Measurements from ENCODE around the gene ESD.
"Not testable (repeated sequence)": the region's sequence is repeated elsewhere in the genome, so short reads cannot be mapped to it uniquely, and the experiment has no call there.

Gene ESD

DNA sequence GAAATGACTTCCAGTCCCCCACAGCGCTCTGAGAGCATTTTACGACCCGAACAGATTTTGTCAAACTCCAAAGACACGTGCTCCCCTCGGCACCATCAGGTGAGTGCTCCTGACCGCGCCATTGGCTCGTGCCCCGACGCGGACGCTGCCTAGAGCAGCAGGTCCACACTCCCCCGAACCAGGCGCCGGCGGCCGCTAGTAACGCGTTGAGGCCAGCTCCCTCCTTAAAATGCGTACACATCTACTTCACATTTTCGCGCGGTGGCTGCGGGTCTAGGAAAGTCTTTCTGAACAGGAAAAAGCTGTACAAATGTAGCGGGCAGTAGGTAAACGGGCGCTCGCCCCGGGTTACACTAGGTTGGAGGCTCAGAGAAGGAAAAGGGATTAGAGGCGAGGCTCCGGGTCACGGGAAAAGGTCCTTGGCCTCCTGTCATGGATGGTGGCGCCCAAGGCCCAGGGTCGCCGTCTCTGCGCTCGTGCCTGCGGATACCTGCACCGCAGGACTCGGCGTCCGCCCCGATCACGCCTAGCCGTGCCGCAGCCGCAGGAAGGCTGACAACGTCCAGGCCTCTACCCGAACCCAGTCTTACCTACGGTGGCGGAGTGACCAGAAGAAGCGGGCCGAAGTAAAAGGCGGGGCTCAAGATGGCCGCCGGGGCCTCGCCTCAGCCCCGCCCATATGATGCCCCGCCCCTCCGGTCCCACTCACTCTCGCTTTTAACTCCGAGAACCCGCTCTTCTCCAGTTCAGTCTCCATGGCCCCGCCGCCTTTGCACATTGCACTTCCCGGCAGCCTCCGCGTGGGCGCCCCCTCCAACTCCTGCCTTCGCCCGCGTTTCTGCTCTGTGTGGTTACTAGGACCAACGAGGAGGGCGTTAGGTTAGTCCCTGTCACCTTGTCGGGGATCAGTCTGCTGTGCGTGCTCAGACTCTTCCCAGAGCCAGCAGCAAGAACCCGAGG, at the start of gene ESD:
Gene ESD, minus strand, starts transcription at position 647 of the 960 bp plus-strand sequence. CDS start 5,748 bp downstream, outside the sequence.
- peak; percentile 82 for DNase-seq (ENCODE audit: low spot score)

DNA sequence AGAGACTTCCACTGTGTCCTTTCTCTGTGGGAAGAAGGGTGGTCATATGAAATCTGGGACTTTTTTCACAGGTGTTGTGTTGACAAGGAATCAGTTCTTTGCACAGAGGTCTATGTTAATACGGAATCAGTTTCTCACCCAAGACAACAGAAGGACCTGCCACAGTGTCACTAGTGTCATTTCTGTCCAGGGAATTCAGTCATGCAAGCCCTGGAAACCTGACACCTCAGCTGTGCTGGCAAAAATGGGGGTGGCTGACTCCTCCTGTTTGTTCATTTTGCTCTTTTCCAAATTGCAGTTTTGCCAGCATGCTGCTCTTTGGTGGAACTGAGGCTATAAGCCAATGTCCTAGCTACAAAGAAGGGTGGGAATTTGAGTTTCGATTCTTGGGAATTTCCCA, 49.8 kb upstream of the ESD start:
- DNase-seq (ENCODE audit: low spot score): no peak

- DNase-seq (ENCODE audit: low spot score): no peak
Observed at GRCh38 chr13:46845146-46845545, 48.2 kb upstream of the ESD start.

DNA sequence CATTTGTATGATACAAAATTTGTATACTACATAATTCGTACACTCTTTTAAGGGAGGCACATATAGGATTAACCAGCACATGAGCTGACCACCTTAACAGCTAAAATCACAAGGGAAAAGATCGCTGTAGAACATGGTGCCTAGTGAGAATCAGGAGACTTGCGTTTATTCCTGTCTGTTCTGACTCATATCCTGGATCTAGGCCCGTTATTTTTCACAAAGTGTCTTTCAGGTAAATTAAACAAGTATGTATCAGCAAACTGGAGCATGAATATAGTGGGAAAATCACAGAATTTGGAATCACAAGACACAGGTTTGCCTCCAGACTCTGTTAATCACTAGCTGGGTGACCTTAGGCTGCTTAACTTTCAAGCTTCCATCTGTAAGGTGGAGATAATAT, 47.5 kb upstream of the ESD start:
- DNase-seq (ENCODE audit: low spot score): no peak

DNA sequence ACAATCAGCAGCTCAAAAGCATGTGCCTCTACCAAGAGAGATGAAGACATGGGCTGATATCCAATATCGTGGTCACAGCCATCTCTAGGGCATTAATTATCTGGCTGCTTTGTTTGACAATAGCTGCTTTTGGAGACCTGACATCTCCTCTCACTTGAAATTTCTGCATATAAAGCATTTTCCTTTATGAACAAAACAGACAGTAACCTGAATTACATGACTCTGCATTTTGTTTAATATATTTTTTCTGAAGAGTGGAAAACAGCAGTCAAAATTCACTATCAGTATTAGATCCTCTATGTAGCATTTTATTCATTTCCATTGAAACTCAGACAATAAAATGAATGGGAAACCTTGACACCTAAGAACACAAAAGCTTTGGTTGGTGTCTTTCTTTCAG, 42.4 kb upstream of the ESD start:
- DNase-seq (ENCODE audit: low spot score): no peak

DNA sequence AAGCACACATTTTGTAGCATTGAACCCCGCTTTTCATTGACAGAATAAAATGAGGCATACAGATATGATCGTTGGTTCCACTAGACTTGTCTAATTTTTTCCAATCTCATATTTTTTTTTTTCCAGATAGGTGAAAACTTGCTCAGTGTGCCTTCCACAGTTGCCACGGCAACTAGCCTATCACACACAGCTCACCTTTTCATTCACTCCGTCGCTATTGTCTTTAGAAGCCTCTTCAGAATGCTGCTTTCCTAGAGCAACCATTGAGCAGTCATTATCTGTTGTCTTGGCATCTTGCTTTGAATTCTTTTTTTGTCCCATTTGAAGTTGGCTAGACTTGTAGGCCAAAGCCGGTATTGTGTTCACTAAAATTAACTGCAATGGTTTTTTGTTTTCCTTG, 37.7 kb upstream of the ESD start:
- DNase-seq (ENCODE audit: low spot score): no peak

- DNase-seq (ENCODE audit: low spot score): peak; percentile 38
Observed at GRCh38 chr13:46831588-46832194, 34.7 kb upstream of the ESD start.

- DNase-seq (ENCODE audit: low spot score): no peak
Observed at GRCh38 chr13:46830405-46831005, 33.5 kb upstream of the ESD start.

DNA sequence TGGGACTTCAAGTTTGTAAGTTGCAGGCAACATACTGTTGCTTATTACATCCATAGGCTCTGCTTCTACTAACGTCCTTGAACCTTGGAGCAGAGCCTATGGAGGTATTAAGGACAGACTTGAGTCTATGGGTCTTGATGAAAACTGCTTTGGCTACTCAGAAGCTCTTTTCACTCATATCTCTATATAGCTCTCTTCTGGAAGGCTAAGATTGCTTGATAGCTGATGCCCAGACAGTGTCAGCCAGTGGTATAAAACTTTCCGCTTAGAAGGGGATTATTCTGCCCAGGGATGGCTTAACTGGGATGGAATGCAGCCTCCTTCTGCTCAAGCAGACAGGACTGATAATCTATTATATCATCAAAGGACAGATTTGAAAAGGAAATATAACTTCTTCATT, 25.6 kb upstream of the ESD start:
- DNase-seq (ENCODE audit: low spot score): no peak

GRCh38 chr13:46817838-46818476, 21.0 kb upstream of the ESD start:
- DNase-seq (ENCODE audit: low spot score): no peak

DNA sequence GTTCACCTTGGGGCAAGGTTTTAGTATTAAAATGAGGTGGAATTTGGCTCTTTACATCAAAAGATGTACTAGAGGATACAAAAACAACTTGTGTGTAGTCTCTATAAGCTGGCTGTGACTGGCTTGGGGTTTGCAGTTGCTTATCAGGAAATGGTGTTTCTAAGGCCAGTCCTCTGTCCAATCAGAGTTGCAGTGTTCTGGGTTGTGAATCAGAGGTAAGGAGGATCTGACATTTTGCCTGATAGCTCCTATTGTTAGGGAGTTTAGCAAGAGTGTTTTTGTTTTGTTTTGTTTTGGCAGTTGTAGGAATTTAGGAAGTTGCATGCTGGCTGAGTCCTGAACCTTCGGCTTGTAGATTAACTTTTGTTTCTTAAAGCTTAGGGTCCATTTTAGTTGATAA, 20.1 kb upstream of the ESD start:
- DNase-seq (ENCODE audit: low spot score): no peak

- DNase-seq (ENCODE audit: low spot score): no peak
Observed at GRCh38 chr13:46816371-46816770, 19.4 kb upstream of the ESD start.

DNA sequence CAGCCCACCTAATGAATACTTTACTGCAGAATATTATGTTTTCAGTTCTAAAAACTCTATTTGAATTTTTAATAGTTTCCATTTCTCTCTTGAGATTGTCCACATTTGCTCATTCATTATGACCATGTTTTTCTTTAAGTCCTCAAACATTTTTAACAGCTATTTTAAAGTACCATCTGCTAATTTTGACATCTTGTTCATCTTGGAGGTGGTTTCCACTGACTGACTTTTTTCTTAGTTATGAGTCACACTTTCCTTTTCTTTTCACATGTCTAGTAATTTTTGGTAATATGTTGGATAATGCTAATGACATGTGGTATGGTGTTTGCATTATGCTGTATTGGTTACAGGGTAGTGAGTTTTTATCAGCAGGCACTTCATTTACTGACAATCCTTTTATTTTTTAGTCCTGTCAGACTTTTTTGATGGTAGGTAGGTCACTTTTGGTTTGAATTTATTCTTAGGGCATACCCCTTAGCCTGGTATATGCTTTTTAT, 15.4 kb upstream of the ESD start:
- DNase-seq (ENCODE audit: low spot score): no peak

GRCh38 chr13:46810440-46810839, 13.5 kb upstream of the ESD start:
- DNase-seq (ENCODE audit: low spot score): no peak

- not testable (repeated sequence) for DNase-seq (ENCODE audit: low spot score)
Observed at GRCh38 chr13:46804921-46805320, 8.0 kb upstream of the ESD start.

DNA sequence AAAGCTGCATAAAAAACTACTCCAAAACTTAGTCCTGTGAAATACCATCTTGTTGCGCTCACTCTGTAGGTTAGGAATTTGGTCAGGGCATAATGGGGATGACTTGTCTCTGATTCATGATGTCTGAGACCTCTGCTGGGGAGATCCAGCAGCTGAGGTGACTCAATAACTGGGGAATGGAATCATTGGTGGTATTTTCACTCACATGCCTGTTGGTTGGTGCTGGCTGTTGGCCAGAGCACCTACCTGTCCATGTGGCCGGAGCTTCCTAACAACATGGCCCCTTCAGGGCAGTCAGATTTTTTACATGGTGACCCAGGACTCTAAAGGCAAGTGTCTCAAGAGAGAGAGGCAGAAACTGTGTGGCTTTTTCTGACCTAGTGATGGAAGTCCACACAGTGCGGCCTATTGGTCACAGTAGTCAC, 7.4 kb upstream of the ESD start:
- no peak for DNase-seq (ENCODE audit: low spot score)

DNA sequence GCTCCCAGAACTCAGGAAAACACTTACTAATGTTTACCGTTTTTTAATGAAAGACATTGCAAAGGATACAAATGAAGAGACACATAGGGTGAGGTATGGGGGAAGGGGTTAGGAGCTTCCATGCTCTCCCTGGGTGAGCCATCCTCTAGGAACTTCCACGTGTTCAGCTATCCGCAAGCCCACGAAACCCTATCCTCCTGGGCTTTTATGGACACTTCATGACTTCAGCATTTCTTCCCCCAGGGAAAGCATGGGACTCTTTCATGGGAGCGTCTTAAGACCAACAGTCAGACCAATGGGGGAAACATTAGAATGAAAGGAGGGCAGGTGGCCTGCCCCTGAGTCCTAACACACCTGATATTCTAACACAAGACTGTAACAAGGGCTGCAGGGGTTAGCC, 6.6 kb upstream of the ESD start:
- DNase-seq (ENCODE audit: low spot score): no peak

GRCh38 chr13:46801858-46802257, 4.9 kb upstream of the ESD start:
- no peak for DNase-seq (ENCODE audit: low spot score)

DNA sequence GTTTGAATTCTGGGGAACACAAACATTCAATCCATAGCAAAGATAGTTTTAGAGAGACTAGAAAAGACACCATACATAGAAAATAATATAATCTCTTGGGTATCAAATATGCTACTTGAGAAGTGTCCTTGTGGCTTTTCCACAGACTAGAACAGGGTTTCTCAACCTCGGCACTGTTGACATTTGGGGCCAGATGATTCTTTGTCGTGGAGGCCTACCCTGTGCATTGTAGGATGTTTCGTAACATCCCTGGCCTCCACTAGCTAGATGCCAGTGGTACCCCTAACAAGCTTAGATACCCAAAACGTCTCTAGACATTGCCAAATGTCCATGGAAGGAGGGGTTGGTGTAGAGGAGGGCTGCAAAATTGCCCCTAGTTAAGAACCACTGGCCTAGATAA, 2.2 kb upstream of the ESD start:
- DNase-seq (ENCODE audit: low spot score): no peak

GRCh38 chr13:46797501-46798237, 708 bp upstream of the ESD start:
- no peak for DNase-seq (ENCODE audit: low spot score)

GRCh38 chr13:46796129-46796514, 839 bp downstream of the ESD start:
- DNase-seq (ENCODE audit: low spot score): no peak

DNA sequence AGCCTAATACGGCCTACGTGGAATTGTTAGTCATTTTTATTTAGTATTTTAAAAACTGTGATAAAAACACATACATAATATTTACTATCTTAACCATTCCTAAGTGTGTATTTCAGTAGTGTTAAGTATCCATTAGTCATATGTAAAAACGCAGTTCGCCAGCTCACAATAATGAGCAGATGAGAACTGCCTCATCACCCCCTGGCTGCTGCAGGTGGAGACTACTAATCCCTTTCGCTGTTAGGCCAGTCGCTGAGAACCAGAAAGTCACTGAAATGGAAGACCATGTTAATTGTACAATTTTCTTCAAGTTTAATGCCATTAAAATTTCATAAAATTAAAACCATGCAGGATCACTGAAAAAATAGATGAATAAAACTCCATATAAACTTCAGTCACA, 1.6 kb downstream of the ESD start:
- DNase-seq (ENCODE audit: low spot score): no peak
